Activated T-helper 9 cell treated with anti-CD3 and anti-CD28 coated beads, Interleukin-2, amount 50 U/mL, for 16 hours (primary cell): ENCODE measurements around the gene ADAM19.

Experiments used
- DNase-seq: peaks from one replicate; pipeline ENCODE4 v3.0.0-alpha.2; 2020; ENCODE audit warnings: low read depth

Gene ADAM19

DNA sequence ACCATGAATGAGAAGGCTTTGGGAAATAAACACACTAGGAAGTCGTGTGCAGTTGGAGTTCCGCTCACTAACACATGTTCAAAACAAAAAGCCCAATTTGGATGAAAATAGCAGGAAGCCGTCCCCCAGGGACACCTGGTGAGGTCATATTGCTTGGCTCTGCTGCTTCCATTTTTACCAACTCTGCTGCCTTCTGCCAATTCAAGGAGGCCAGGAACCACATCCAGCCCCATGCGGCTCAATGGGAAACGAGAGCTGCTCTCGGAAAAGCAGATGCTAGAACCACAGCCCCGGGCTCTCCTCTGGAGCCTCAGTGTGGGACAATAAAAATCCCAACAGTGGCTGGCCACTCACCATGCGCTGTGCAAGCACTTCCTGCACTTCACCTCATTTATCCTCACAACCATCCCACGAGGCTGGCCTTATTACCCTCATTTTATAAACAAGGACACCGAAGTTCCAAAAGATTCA lies 13.4 kb downstream of the ADAM19 start:
- DNase-seq, result no peak

DNA sequence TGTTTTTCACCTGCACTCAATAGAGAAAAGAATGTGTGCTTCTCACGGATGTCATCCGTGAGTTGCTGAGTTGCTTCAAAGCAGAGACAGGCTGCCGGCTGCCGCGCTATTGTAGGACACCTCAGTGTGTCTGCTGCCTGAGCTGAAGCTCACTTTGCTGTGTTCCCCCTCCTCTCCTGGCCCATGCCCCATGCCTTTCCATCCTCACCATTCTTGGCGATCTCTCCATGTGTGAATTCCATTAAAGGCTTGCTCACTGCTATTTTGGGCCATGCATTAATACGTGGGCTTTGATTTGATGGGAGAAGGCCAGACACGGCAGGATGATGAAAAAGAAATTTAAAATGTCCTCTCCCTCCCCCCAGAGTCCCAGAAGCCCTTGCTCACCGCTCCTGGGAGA lies 14.5 kb downstream of the ADAM19 start:
- no peak for DNase-seq

DNA sequence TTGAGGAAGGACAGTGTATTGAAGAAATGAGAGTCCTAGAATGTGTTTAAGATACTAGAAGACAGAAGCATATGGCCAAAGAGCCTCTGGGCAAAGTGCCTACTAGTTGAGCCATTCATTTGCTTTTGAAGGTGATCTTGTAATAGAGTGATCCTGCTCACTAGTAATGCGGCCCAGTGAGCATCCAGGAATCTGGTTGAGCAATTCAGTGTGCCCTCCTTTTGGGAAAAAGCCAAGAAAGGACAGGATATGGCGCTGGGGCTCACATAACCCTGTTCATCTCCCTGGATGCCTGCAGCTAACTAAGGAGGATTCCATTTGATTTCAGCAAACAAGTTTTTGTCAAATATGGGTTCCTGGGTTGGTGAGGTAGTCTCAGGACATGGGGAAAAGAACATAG lies 16.3 kb downstream of the ADAM19 start:
- DNase-seq, result no peak

DNA sequence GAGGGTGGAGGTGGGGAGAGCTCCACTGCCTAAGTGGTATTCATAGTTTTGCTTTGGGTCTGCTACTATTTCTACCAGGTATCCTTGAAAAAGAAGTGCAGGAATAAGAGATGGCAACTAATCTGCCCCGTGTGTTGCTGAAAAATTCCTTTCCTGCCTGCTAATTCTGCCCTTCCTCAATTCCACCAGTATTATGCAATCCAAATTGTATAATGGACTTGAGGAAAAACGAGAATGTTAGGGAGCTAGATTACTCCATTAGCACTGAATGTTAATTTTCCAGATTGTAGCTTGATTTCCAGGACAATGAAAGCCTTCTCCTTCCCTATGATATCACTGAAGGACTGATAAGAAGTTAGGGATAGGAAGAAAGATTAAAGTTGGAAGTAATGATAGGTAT lies 16.9 kb downstream of the ADAM19 start:
- no peak for DNase-seq

DNA sequence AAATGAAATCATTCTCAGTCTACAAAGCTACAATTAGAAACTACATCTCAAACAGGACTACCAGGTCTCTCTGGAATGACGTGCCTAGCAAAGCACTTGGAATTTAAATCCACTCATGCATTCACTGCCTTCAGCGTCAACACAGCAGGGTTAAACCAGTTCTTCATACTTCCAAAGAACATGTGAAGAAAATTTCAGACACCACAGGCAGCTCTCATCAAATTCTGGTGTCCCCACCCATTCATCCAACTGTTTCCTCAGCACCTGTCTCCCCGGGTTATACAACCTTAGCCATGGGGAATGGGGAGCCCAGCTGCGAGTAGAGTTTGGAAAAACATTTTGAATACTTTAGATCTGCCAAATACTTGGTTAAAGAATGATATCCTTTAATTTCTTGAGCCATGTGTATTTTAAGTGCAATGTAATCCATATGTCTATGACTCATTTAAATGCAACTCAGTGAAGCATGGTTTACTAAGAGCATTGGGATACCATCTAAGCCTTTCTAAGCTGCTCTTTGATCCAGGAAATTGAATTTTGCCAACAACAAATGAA lies 17.5 kb downstream of the ADAM19 start:
- no peak for DNase-seq

DNA sequence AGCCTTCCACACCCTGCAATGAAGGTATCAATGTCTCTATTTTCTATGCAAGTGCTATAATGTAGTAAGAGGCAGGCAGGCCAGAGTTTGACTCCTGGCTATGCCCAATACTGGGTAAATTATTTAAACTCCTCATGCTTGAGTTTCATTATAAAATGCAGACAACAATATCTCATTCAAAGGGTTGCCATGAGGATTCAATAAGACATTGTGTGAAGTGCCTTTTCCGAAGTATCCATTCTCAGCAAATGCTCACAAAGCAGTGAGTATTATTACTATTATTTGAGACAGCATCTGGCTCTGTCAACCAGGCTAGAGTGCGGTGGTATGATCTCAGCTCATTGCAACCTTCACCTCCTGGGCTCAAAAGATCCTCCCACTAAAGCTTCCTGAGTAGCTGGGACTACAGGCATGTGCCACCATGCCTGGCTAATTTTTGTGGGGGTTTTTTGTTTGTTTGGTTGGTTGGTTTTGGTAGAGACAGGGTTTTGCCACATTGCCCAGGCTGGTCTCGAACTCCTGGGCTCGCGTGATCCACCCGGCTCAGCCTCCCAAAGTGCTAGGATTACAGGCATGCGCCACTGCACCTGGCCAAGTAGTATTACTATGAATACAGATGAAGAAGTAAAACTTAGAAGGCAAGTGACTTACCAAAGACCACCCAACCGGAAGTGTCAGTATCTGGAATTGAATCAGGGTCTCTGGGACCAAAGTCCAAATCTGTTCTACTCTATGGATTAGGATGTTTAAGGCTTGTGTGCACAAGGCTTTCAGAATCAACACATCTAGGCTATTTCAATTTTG lies 18.8 kb downstream of the ADAM19 start:
- no peak for DNase-seq

DNA sequence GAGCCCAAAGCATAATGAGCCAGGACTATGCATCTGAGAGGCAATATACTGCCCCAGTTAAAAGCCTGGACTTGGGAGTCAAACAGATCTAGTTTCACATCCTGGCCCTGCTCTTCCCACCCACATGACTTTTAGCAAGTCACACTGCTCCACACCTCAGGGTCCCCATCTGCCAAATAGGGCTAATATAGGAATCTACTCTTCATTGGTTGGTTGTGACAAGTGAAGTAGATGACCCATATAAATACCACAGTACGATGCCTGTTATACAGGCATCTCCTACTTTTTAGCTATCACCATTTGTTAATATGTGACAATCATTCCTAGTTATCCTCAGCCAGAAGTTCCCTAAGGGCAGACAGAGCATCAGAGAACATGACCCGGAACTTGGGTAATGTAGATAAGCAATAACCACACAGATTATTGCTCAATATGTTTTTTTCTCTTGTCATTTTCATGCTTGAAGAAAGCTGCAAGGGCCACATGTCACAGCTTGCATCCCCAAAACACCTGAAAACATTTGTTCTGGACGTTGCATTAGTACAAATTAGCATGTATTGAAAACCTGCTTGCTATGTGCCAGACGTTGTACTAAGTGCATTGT lies 20.4 kb downstream of the ADAM19 start:
- DNase-seq, result no peak

DNA sequence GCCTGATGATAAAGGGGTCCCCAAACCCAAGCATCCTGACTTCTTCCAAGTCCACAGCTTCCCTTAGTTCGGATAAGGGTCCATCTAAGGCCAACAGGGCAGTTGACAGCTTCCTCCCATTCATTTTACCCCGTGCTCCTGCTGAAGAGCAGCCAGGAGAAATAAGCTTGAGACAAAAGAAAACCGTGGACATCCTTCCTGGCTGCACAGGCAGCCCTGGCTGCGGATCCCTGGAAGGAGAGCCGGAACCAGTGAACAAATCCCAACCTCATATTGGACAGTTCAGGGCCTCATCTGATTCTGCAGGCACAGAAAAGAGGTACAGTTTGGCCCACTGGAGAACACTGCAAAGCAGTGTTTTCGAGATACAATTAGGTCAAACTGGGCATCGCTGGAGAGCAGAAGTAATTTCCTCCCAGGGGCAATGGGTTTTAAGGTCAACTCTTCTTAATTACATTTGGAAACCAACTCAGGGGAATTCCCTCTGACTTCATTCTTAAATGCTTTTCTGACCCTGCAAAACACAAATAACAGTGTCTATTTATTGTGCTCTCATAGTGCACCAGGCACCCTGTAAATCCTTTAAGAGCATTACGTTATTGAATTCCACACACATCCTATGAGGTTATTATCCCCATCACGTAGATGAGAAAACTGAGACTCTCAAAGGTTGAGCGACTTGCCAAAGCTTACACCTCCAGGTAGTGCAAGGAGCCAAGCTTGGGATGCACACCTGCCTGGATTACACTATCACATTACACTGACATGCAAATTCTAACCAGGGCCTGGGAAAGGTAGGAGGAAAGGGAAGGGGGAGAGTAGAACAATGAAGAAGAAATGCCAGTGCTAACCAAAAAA lies 21.2 kb downstream of the ADAM19 start:
- no peak for DNase-seq

DNA sequence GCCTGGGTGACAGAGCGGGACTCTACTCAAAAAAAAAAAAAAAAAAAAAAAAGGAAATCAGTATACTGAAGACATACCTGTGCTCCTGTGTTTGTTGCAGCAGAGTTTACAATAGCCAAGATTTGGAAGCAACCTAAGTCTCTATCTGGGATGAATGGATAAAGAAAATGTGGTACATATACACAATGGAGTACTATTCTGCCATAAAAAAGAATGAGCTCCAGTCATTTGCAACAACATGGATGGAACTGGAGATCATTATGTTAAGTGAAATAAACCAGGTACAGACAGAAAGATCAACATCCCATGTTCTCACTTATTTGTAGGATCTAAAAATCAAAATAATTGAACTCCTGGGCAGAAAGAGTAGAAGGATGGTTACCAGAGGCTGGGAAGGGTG lies 22.9 kb downstream of the ADAM19 start:
- no peak for DNase-seq

DNA sequence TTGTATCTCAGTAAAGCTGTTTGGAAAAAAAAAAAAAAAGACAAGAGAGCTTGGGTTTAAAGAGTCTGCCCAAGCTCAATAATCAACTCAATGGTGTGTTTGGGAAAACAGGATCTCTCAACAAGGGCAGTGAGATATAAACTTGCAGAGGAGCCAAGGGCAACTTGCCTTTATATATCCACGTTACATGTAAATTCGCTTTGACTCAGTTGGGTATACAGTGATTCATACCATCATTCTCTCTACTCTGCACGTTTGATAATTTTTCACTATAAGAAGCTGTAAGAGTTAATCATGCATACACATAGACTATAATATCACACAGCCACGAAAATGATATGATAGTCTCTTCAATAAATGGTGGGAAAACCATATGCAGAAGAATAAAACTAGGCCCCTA lies 24.9 kb downstream of the ADAM19 start:
- DNase-seq, result no peak

DNA sequence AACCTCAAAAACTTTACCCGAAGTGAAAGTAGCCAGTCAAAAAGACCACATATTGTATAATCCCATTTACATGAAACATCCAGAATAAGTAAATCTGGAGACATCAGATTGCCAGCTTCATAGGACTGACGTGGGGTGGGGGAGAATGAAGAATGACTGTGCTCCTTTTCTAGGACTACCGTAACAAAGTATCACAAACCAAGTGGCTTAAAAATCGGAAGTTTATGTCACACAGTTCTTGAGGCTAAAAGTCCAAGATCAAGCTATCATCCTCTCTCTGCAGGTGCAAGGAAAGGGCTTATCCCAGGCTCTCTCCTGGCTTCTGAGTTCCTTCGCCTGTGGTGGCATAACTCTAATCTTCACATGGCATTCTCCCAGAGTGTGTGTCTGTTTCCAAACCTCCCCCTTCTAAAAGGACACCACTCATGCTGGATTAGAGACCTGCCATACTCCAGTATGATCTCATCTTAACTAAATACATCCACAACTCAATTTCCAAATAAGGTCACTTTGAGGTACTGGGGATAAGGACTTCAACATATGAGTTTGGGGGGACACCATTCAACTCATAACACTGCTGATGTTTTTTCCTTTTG lies 25.5 kb downstream of the ADAM19 start:
- DNase-seq, result no peak

DNA sequence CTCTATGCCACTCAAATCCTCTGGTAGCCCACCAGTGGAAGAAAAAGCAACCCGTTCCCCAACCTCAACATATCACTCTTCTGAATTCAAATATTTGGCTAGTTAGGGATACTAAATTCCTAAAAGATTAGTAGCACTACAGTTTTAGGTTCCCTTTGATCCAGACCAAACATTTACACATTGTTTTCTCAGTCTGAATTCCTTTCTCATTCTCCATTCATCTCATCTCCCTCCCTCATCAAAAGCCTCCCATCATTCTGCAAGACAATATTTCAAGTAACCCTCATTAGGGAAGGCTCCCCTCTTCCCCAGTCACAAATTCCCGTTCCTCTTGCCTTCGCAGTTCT lies 26.3 kb downstream of the ADAM19 start:
- DNase-seq, result no peak

DNA sequence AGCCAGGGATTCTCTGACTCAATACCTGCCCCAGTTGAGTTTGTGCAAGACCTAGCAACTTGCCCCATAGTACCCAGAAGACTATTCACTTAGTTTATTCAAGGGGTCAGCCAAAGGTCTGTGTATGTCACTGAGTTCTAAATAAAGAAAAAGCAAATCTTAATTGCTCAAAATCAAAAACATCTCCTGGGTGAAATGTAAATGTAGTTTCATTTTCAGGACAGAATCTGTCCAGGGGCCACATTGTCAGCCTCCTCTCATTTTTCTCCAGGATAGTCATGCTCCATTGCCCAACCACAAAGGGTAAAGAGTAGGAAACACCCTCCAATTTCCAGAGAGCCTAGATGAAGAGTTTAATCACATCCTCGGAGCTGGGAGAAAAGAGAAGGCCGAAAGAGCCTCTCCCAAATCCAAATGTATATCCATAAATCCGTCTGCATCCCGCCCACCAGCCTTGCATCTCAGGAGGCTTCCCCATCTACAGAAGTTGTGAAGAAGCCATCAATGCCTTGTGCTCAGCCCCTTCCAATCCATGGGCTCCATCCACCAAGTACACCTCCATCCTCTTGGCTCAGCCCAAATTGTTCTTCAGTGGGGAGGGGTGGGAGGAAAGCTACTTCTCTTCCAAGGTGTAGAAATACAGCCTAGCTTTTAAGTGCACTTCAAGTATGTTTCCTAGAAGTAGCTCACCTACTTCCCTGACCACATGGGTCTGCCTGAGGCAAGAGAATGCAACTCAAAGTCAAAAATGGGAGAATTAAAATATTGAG lies 26.9 kb downstream of the ADAM19 start:
- no peak for DNase-seq

DNA sequence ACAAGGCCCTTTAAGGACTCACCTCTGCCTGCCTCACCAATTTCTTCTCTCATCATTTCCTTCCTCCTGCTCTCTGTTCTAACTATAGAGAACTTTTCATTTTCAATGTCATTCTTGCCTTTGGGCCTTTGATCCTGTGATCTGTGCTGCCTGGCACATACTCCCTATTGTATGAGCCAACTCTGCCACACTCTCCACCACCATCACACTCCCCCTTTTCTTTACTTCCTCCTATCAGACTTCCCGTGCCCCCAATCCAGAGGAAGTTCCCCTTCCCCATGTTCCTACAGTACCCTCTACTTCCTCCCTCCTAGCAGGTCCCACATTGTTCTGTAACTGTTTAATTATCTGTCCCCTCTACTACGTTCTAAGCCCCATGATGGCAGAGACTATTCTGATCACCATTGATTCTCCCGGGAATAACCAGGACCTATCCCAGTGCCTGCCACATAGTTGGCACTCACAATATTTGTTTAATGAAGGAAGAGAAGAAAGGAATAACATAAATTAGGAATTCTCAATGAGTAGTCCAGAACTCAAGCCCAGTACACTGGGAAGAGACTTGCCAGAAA lies 27.5 kb downstream of the ADAM19 start:
- no peak for DNase-seq

DNA sequence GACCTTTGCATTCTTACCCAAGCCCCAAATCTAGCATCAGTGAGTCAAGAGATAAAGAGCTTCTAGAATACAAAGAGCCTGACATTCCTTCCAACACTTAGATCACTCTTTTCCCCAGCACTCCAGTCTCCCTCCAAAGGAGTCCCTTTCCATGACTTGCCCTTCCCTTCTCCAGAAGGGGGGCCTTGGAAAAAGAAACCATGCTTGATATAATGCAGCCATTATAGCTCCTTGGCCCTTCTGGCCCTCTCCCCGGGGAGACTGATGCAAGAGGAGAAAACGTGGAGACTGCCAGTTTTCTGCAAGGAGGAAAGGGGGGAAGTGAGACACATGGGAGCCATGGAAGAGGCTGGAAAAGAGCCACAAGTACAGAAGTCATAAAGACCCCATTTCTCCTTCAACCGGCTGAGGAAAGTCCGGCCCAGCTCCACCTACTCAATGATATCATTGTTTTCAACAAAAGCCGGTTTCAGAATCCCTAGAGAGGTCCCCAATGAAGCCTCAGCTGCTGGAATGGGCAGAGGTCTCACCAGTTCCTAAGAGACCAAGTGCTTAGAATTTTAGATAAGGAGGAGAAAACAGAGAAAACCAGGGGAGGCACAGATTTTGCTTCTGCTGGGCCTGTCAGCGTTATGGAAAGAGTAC lies 29.0 kb downstream of the ADAM19 start:
- DNase-seq, result no peak

DNA sequence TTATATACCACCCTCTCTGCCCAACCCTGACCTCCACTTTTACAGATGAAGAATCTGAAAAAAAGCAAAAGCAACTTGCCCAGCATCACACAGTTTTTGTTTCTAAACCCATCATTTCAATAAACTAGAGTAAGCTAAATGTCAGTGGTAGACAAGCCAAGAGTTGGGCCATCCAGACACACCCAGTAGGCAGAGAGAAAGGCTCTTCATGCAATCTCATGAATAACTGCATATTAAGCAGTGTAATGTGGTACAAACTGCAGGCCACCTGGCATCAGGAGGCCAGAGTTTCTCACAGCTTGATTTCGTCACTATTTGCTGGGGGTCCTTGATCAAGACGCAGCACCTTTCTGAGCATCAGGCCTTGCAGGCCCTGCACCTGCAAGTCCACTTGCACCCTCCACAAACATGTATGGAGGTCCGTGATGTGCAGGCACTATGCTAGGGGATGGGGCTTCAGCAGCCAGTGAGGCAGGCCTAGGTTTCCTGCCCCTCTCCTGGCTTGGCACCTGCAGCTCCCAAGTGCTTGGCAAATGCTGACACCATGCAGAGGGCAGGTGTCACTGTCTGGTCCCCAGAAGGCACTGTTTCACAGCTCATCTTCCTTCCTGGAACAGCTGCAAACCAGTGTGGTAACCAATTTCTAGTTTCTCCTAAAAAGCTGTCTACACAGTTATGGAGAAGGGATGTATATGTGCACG lies 29.8 kb downstream of the ADAM19 start:
- DNase-seq, result no peak

DNA sequence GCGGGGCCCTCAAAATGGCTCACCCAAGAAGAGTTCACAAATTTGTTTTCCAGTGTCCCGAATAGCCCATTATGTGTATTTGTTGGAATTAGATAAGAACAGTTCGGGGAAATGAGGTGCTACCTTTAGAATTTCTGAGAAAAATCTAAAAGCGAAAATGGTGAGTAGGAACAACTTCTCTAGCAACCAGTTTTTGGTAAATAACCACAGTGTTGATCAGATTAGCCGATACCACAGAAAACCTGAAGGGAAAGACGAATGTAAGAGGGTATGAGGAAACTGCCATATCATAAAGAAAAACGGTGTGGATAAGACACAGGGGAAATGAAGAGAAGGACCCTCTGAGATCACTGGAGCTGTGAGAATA lies 31.0 kb downstream of the ADAM19 start:
- DNase-seq, result no peak

DNA sequence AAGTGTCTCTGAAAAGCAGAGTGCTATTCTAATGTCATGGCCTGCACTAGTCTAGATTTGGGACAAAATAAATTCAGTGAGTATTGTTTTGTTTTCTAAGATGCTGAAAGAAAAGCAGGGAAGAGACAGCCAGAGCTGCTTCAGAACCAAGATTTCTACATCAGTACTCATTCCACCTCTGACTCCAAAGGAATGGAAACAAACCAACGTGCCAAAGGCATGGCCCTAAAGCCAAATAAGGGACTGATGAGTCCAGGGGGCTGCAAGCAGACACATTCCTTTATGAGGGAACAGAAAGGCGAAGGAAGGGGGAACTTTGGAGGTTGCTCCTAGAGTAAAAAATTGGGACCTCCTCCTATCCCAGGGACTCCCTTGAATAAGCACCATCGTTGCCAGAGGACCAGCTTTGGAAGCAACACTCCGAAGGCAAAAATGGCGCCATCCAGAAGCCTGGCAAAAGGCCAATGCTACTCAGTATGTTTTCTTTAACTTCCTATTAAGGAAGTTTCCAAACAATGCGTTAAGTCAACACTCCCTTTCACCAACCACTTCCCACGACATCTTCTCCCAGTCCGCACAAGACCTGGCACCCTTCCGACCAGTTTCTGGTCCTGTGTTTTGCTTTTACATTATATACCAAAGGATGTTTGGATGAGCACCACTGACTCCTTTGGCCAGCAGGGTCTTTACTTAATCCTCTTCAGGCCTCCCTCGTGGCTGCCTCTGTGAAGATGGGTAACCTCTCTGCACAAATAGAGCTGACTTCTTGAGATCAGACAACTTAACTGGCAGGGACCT lies 31.6 kb downstream of the ADAM19 start:
- DNase-seq, result no peak

DNA sequence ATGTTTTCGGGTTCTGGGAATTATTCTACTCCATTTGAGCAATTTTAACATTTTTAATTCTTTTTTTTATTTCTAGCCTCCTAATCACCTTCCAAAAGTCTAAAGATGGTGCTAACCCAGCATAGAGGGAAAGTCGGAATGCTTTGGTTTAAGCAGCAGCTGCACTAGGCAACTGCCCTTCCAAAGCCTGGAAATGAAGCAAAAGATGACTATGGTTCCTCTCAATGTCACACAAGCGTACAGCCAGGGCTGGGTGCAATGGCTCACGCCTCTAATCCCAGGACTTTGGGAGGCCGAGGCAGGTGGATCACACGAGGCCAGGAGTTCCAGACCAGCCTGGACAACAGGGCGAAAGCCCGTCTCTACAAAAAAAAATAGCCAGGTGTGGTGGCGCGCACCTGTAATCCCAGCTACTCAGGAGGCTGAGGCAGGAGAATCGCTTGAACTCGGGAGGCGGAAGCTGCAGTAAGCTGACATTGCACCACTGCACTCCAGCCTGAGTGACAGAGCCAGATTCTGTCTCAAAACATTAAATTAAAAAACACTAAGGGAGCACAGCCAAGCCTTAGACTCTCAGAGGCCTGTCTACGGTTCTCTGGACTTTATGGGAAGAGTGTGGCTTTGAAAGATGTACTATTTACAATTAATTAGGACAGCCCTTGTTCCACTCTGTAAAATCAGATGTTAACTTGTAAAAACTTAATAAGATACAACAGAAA lies 33.1 kb downstream of the ADAM19 start:
- no peak for DNase-seq
